Activated CD8-positive, alpha-beta memory T cell treated with anti-CD3 and anti-CD28 coated beads, Interleukin-2, amount 50 U/mL, for 24 hours (primary cell): ENCODE data around the gene TM9SF4.

Experiments used
- DNase-seq: peaks from one replicate; pipeline ENCODE4 v3.0.0-alpha.2; 2020; ENCODE audit errors: extremely low read depth

TM9SF4 gene

DNA sequence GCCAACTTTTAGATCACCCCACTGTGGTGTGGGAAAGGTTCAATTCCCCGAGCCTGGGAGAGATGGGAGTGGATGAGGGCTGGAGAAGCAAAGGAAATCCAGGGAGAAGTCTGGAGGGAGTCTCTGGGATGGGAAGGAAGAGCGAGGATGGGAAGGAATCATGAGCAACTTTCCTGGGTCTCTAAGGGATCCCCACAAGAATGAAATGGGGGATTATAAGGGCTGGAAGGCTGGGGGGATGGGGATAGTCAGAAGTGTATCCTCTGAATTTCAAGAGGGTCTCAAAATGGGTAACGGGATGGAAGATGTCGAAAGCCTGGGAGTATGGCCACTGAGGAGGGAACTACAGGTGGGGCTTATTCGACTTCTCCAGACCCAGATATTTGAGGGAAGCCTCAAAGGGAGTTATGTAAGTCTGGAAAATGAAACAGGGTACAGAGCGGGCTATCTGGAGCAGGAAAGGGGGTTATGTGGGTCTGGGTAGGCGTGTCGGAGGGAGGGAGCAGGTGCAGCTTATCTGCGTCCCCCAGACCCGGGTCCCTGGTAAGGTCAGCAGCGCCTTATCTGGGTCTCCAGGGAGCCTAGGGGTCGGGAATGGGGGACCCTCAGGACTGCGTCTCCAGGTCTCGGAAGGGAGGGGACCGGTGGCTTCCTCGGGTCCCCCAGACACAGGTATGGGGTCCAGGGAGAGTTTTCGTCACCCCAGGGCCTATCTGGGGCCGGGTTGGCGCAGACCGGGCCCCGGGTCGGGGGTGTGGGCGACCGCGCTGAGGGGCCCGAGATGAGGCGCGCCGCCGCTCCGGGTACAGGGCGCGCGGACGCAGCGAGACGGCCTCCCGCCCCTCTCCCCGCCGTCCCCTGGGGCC lies 97.5 kb downstream of the TM9SF4 start:
- DNase-seq, result no peak

DNA sequence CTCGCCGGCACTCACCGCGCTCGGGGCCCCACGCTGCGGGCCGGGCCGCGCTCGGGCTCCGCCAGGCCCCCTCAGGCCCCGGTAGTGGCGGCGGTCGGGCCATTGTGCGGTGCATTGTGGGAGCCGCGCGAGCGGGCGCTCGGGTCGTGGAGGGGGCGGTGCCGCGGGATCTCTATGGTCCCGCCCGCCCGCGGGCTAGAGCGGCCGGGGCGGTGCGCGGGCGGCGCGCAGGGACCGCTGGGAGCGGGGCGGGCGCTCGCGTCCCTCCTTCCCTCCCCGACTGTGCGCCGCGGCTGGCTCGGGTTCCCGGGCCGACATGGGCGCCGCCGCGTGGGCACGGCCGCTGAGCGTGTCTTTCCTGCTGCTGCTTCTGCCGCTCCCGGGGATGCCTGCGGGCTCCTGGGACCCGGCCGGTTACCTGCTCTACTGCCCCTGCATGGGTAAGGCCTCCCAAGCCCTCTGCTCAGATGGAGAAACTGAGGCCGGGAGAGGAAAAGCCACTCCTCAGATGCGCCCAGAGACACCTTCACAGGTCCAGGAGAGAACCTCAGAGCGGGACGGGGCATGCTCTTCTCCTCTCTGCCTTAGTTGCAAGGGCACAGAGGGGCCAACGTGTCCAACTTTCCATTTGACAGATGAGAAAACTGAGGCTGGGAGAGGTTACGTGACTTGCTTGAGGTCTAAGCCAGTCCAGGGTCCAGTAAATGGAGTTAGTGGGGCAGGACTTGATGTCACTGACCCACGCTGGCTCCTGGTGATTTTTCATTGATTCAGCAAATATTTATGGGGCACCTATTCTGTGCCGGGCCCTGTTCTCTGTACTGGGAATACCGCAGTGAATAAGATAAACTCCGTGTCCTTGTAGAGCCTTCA lies 98.3 kb downstream of the TM9SF4 start, which contains the start of the genes PLAGL2 and POFUT1:
TSS of gene PLAGL2 (minus strand) at position 118 of the 873 bp plus-strand sequence. CDS start 5,565 bp downstream, outside the sequence.
TSS of gene POFUT1 (plus strand) at position 255 of the 873 bp plus-strand sequence. CDS start at position 317, 62 bp downstream.
- DNase-seq, result peak; percentile 68

DNA sequence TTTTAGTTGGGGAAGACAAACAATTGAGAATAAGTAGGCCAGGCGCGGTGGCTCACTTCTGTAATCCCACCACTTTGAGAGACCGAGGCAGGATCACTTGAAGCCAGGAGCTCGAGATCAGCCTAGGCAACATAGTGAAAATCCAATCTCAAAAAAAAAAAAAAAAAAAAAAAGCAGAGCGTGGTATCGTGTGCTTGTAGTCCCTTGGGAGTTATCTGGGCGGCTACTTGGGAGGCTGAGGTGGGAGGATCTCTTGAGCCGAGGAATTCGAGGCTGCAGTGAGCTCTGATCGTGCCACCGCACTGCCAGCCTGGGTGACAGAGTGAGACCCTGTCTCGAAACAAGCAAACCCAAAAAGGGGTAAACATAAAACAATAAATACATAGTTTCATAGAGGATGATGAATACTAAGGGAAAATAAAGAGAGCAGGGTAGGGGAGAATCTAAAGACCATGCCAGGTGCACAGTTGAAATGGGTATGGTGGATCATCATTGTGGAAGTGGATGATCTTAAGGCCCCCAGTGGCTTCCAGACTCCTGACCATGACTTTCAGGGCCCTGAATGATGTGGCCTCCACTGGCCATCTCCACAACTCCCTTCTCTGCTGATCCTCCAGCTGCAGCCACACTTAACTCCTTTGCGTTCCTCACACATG lies 99.1 kb downstream of the TM9SF4 start:
- no peak for DNase-seq

DNA sequence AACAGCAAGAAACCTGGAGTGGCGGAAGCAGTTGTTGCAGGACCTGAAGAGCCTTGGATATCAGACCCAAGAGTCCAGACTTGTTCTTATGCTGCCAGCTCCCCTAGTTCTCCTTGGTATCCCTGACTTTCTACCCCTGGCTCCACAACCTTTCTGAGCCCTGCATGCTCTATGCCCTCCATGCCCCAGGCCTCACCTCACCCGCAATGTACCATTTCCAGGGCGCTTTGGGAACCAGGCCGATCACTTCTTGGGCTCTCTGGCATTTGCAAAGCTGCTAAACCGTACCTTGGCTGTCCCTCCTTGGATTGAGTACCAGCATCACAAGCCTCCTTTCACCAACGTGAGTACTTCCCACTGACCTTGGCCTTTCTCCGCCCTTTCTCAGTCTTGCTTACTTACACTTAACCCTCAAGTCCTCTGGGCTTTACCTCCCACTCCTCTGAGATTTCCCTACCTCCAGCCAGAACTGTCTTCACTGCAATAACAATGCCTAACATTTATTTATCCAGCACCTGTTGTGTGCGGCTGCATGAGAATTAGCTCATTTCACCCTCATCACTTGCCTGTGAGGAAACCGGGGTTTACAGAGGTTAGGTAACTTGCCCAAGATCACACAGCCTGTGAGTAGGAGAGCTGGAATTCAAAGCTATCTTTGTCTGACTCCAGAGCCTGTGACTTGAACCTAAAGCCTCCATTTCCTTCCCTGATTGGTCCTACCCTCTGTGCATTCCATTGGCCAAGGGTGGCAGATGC lies 100.5 kb downstream of the TM9SF4 start:
- no peak for DNase-seq

DNA sequence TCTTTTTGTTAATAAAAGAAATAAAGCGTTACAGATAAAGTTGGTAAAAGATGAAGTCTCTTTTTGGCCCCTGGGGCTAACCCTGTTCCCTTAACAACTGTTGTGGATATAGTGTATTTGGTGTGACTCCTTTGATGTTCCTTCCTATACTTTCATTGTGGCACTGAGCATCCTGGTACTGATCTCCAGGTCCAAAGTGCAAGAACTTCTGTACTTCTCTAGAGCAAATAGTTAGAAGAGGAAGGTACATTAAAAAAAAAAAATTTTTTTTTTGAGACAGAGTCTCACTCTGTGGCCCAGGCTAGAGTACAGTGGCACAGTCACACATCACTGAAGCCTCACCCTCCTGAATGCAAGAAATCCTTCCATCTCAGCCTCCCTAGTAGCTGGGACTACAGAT lies 104.4 kb downstream of the TM9SF4 start:
- no peak for DNase-seq

DNA sequence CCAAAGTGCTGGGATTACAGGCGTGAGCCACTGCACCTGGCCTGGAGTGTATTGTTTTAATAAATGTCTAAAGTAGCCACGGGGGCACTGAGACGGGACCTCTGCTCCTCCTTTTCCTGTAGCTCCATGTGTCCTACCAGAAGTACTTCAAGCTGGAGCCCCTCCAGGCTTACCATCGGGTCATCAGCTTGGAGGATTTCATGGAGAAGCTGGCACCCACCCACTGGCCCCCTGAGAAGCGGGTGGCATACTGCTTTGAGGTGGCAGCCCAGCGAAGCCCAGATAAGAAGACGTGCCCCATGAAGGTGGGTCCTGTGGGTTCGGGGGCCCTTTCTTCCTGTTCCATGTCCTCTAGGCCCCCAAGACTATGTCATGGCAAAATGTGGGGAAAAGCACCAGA lies 105.6 kb downstream of the TM9SF4 start:
- no peak for DNase-seq

DNA sequence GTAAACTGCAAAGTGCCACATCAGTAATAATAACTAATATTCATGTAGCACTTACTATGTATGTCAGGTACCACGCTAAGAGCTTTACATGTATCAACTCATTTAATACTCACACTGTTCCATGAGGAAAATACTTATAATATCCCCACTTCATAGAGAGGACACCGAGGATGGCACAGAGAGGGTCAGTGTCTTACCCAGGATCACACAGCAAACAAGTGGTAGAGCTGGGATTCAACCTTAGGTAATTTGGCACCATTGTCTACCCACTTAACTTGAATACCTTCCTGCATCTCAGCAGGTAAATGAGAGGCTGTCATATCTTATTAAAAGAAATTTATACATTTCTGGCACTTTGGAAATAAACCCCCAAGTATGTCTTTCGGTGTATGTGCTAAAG lies 106.2 kb downstream of the TM9SF4 start:
- DNase-seq, result no peak

DNA sequence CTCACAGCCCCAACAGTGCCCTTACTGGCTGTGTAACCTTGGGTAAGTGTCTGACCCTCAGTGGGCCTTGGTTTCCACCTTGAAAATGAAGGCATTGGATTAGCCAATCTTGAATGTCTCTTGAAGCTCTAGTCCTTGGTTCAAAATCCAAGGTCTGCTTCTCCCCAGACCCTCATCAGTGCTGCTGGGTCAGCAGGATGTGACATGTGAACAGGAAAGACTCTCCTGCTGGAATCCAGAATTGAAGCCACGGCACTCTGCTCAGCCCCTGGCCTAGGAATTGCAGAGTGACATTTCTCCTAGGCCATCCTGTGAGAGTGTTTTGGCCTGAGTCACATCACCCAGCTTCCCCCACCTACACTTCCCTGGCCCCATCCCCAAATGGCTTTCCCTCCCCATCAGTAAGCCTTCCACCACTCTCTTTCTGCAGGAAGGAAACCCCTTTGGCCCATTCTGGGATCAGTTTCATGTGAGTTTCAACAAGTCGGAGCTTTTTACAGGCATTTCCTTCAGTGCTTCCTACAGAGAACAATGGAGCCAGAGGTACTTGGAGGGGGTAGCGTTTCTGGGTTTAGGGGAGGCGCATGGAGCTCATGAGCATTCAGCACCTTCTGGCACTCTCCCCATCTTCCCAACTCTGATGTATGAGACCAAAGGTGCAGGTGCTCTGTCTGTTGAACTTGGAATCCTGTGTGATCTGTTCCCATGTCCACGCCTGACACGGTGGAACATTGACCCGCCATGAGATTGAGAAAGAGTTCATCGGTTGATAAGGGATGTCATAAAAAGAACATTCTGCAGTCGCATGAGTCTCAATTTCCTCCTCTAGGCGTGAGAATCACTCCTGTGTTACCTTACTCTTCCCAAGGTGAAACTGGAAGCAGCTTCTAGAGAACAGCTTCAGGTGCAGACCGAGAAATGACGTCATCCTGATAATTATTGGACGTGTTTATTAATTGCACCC lies 106.9 kb downstream of the TM9SF4 start:
- no peak for DNase-seq
